Cardiac muscle cell (in vitro differentiated cells and primary cell): ENCODE results near the gene PKD1. TPM values are rescaled to one million over a fixed set of nuclear protein-coding genes. Genes with fewer than 3 reads are reported as not detected.

Experiments
- DNase-seq, 2 donors: peaks; one replicate each; pipeline versions ENCODE4 v3.0.0 to v3.0.0-alpha.2; 2010 to 2017; ENCODE audit warnings: low read depth in 1 of 2, low spot score in 1 of 2
- H3K27ac ChIP-seq: fragments of 200-600 bp; sonication (generic); 2 replicates; pipeline ENCODE4 v1.5.1; 2016
- H3K27me3 ChIP-seq: fragments of 200-600 bp; sonication (generic); 2 replicates; pipeline ENCODE4 v1.6.0; 2016; ENCODE audit warnings: control low read depth
- H3K36me3 ChIP-seq: fragments of 200-600 bp; sonication (generic); 2 replicates; pipeline ENCODE4 v1.5.1; 2016; ENCODE audit warnings: control low read depth
- H3K4me1 ChIP-seq: fragments of 200-600 bp; sonication (generic); 2 replicates; pipeline ENCODE4 v1.8.1; 2017; ENCODE audit warnings: low read depth, mild to moderate bottlenecking, mixed run types
- H3K4me3 ChIP-seq: fragments of 200-600 bp; sonication (generic); 2 replicates; pipeline ENCODE4 v1.5.1; 2016; ENCODE audit warnings: mild to moderate bottlenecking
- H3K9me3 ChIP-seq: fragments of 200-600 bp; sonication (generic); 2 replicates; pipeline ENCODE4 v1.5.1; 2017; ENCODE audit warnings: low read depth, mild to moderate bottlenecking, control low read depth
- CTCF ChIP-seq: IDR thresholded peaks from 2 replicates; pipeline ENCODE4 v1.5.1; 2012; ENCODE audit warnings: low read depth, mild to moderate bottlenecking, low read length
- polyA plus RNA-seq: library from polyadenylated mRNA; unstranded; fragments of >200 nt; fragmentation: Nextera tagmentation; extraction: Ambion mirVana; gene quantifications from 2 replicates; pipeline ENCODE4 v1.2.1, GENCODE V29; 2016
- total RNA-seq: library from RNA; depleted of rRNA; stranded (reverse); fragments of >200 nt; gene quantifications from 2 replicates; pipeline ENCODE4 v1.2.3, GENCODE V29; 2016

PKD1 gene
- total and polyA plus RNA-seq, 2 experiments from 2014 or later, result 49.9 to 206 TPM

DNA sequence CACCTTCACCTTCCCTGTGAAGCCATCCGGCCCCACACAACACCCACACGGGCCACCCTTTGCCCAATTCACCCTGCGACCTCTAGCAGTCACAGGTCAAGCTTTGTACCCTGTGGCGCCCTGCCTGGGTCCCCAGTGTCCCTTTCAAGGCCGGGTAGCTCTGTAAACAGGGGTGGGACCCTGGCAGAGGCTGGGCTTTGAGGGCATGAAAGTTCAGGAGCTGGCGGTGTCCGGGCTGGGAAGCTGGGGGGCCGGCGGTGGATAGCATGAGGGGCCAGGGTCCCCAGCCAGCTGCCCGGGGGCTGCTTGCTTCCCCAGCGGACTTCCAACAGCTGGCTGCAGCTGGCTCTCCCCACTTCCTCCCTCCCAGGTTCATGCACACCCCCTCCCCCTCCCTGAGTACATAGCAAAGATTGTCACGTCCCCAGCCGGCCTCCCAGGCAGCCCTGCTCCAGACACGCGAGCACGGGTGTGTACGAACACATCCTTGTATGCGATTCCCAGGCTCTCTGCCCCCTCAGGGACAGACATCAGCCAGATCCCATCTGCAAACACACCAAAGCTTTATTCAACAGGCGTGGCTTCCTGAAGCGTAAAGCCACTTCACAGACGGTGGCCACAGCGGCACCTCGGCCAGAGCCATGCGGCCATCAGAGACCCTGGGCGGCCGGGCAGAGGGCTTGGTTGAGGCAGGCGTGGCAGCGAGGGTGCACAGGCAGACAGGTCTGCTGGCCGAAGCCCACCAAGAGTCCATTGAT lies 96.2 kb downstream of the PKD1 start:
- Histone ChIP-seq H3K9me3 (no peaks in the 10 kb centered on the region), H3K4me3 (no peak overlapping the region), H3K4me1 (peaks cover 13% of the 10 kb centered on the region), H3K27ac (no peak overlapping the region), H3K36me3 (no peaks in the 10 kb centered on the region), H3K27me3 (no peaks in the 10 kb centered on the region)
- TF ChIP-seq CTCF, result no peak
- peak in 1 of 2 donors; percentile 77 for DNase-seq

Other genes starting within 250 kb of the PKD1 start
- not detected in 2 replicates for gene HS3ST6, start 217.5 kb downstream of the PKD1 start, total RNA-seq
- not detected in 2 replicates for gene HS3ST6, start 217.5 kb downstream of the PKD1 start, polyA plus RNA-seq
- gene MSRB1, start 192.7 kb downstream of the PKD1 start, total RNA-seq, result 13.6 and 22.4 TPM in 2 replicates
- 27.8 and 35.1 TPM in 2 replicates for gene MSRB1, start 192.7 kb downstream of the PKD1 start, polyA plus RNA-seq
- gene RPL3L, start 181.2 kb downstream of the PKD1 start, total RNA-seq, result not detected in 2 replicates
- 0.07 and 0.28 TPM in 2 replicates for gene RPL3L, start 181.2 kb downstream of the PKD1 start, polyA plus RNA-seq
- gene NDUFB10, start 176.4 kb downstream of the PKD1 start, total RNA-seq, result 291 and 575 TPM in 2 replicates
- 485 and 518 TPM in 2 replicates for gene NDUFB10, start 176.4 kb downstream of the PKD1 start, polyA plus RNA-seq
- gene RPS2, start 171.1 kb downstream of the PKD1 start, total RNA-seq, result 2,958 and 3,550 TPM in 2 replicates
- gene RPS2, start 171.1 kb downstream of the PKD1 start, polyA plus RNA-seq, result 2,155 and 2,484 TPM in 2 replicates
- gene RNF151, start 169.0 kb downstream of the PKD1 start, total RNA-seq, result 0.21 TPM in 1 of 2 replicates, not detected in the other
- 0.38 and 0.54 TPM in 2 replicates for gene RNF151, start 169.0 kb downstream of the PKD1 start, polyA plus RNA-seq
- gene TBL3, start 163.8 kb downstream of the PKD1 start, total RNA-seq, result 72.4 and 94.7 TPM in 2 replicates
- 67.3 and 82.9 TPM in 2 replicates for gene TBL3, start 163.8 kb downstream of the PKD1 start, polyA plus RNA-seq
- 0.25 and 1.3 TPM in 2 replicates for gene NOXO1, start 154.4 kb downstream of the PKD1 start, total RNA-seq
- gene NOXO1, start 154.4 kb downstream of the PKD1 start, polyA plus RNA-seq, result 0.80 and 1.2 TPM in 2 replicates
- 52.8 and 53.5 TPM in 2 replicates for gene GFER, start 151.7 kb downstream of the PKD1 start, total RNA-seq
- 43.8 and 46.9 TPM in 2 replicates for gene GFER, start 151.7 kb downstream of the PKD1 start, polyA plus RNA-seq
- 27.2 and 28.5 TPM in 2 replicates for gene SYNGR3, start 145.9 kb downstream of the PKD1 start, total RNA-seq
- gene SYNGR3, start 145.9 kb downstream of the PKD1 start, polyA plus RNA-seq, result 21.8 and 27.1 TPM in 2 replicates
- 35.6 and 50.4 TPM in 2 replicates for gene ZNF598, start 126.1 kb downstream of the PKD1 start, total RNA-seq
- gene ZNF598, start 126.1 kb downstream of the PKD1 start, polyA plus RNA-seq, result 28.8 and 34.5 TPM in 2 replicates
- 3.3 and 16.2 TPM in 2 replicates for gene NPW, start 116.1 kb downstream of the PKD1 start, total RNA-seq
- gene NPW, start 116.1 kb downstream of the PKD1 start, polyA plus RNA-seq, result 13.4 and 38.6 TPM in 2 replicates
- gene NHERF2, start 109.0 kb downstream of the PKD1 start, total RNA-seq, result 33.0 and 34.7 TPM in 2 replicates
- gene NHERF2, start 109.0 kb downstream of the PKD1 start, polyA plus RNA-seq, result 37.4 and 50.7 TPM in 2 replicates
- gene NTHL1, start 88.1 kb downstream of the PKD1 start, total RNA-seq, result 61.1 and 61.3 TPM in 2 replicates
- gene NTHL1, start 88.1 kb downstream of the PKD1 start, polyA plus RNA-seq, result 51.3 and 62.7 TPM in 2 replicates
- gene TSC2, start 87.9 kb downstream of the PKD1 start, total RNA-seq, result 103 and 152 TPM in 2 replicates
- gene TSC2, start 87.9 kb downstream of the PKD1 start, polyA plus RNA-seq, result 123 and 142 TPM in 2 replicates
- gene RAB26, start 12.7 kb upstream of the PKD1 start, total RNA-seq, result 5.0 and 6.5 TPM in 2 replicates
- 12.1 and 16.7 TPM in 2 replicates for gene RAB26, start 12.7 kb upstream of the PKD1 start, polyA plus RNA-seq
- gene TRAF7, start 19.9 kb upstream of the PKD1 start, total RNA-seq, result 67.5 and 71.6 TPM in 2 replicates
- 32.3 and 37.4 TPM in 2 replicates for gene TRAF7, start 19.9 kb upstream of the PKD1 start, polyA plus RNA-seq
- gene CASKIN1, start 60.7 kb upstream of the PKD1 start, total RNA-seq, result 15.5 TPM in 2 replicates
- gene CASKIN1, start 60.7 kb upstream of the PKD1 start, polyA plus RNA-seq, result 14.3 and 15.4 TPM in 2 replicates
- gene MLST8, start 69.6 kb upstream of the PKD1 start, total RNA-seq, result 81.4 and 100.0 TPM in 2 replicates
- 117 and 122 TPM in 2 replicates for gene MLST8, start 69.6 kb upstream of the PKD1 start, polyA plus RNA-seq
- gene BRICD5, start 75.0 kb upstream of the PKD1 start, total RNA-seq, result 24.4 and 24.6 TPM in 2 replicates
- 16.0 and 21.8 TPM in 2 replicates for gene BRICD5, start 75.0 kb upstream of the PKD1 start, polyA plus RNA-seq
- gene PGP, start 78.9 kb upstream of the PKD1 start, total RNA-seq, result 43.2 and 61.8 TPM in 2 replicates
- 41.9 and 57.9 TPM in 2 replicates for gene PGP, start 78.9 kb upstream of the PKD1 start, polyA plus RNA-seq
- 48.1 and 55.4 TPM in 2 replicates for gene E4F1, start 87.7 kb upstream of the PKD1 start, total RNA-seq
- 27.7 and 28.3 TPM in 2 replicates for gene E4F1, start 87.7 kb upstream of the PKD1 start, polyA plus RNA-seq
- gene DNASE1L2, start 100.5 kb upstream of the PKD1 start, total RNA-seq, result 1.1 and 1.5 TPM in 2 replicates
- gene DNASE1L2, start 100.5 kb upstream of the PKD1 start, polyA plus RNA-seq, result 0.68 and 1.3 TPM in 2 replicates
- 137 and 197 TPM in 2 replicates for gene ECI1, start 115.7 kb upstream of the PKD1 start, total RNA-seq
- 343 and 407 TPM in 2 replicates for gene ECI1, start 115.7 kb upstream of the PKD1 start, polyA plus RNA-seq
- 182 and 220 TPM in 2 replicates for gene RNPS1, start 132.2 kb upstream of the PKD1 start, total RNA-seq
- 319 and 398 TPM in 2 replicates for gene RNPS1, start 132.2 kb upstream of the PKD1 start, polyA plus RNA-seq
- 14.2 and 14.5 TPM in 2 replicates for gene ABCA3, start 204.8 kb upstream of the PKD1 start, total RNA-seq
- 11.1 and 16.9 TPM in 2 replicates for gene ABCA3, start 204.8 kb upstream of the PKD1 start, polyA plus RNA-seq